GM12878 (cell line): ENCODE data around the gene HNMT. TPM values are rescaled to one million over a fixed set of nuclear protein-coding genes. Genes with fewer than 3 reads are reported as not detected.

Source experiments
- ATAC-seq: fragments of 200-7000 bp; cut with Tn5 transposase; 3 replicates; pipeline ENCODE4 v1.9.1; 2020; ENCODE audit warnings: mild to moderate bottlenecking, moderate library complexity
- BruUV-seq: library from RNA; stranded (reverse); fragments of 400-500 nt; replicated peaks from 2 replicates; lab custom pipeline; 2021; lab: Mats Ljungman, UMichigan
- CTCF ChIA-PET: fragments of 300-600 bp; sonication (Branson Sonifier 250); formaldehyde crosslinking; extraction: SDS; loops from one replicate; lab custom pipeline; 2021; ENCODE audit warnings: inconsistent platforms; lab: Yijun Ruan, JAX
- POLR2A ChIA-PET: fragments of 350-600 bp; formaldehyde crosslinking; extraction: SDS; loops from one replicate; lab custom pipeline; 2021; ENCODE audit warnings: inconsistent platforms; lab: Charles Lee
- RAD21 ChIA-PET: fragments of 300-600 bp; sonication (Branson Sonifier 250); formaldehyde crosslinking; loops from one replicate; lab custom pipeline; 2023; ENCODE audit warnings: antibody characterized with exemption; ENCODE audit not compliant: unreplicated experiment; lab: Charles Lee
- SMC1A ChIA-PET: fragments of 300-600 bp; sonication (Branson Sonifier 250); formaldehyde crosslinking; loops from one replicate; lab custom pipeline; 2023; ENCODE audit not compliant: unreplicated experiment, uncharacterized antibody; lab: Charles Lee
- DNase-seq: peaks from one replicate; pipeline ENCODE4 v3.0.0-alpha.2; 2011; ENCODE audit warnings: low read depth, low spot score
- FAIRE-seq: peaks from 3 replicates; lab custom pipeline; 2011; peaks lifted over from hg19 to GRCh38; lab: Jason Lieb, UNC
- H2AFZ ChIP-seq: 2 replicates; pipeline ENCODE4 v1.6.0; 2011; ENCODE audit warnings: low read depth, low read length, control low read depth; ENCODE audit not compliant: control insufficient read depth
- H3K27ac ChIP-seq: 2 replicates; pipeline ENCODE4 v1.5.1; 2011; ENCODE audit warnings: control low read depth; ENCODE audit not compliant: control insufficient read depth, insufficient read depth
- H3K27me3 ChIP-seq, 2 experiments: replicated peaks in 1 of 2; 2 replicates each; pipeline versions ENCODE4 v1.6.0 to v1.6.1; 2011; ENCODE audit warnings: low read length in 1 of 2; ENCODE audit not compliant: control insufficient read depth in 2 of 2, insufficient read depth in 2 of 2
- H3K36me3 ChIP-seq, 2 experiments: 2 replicates each; pipeline ENCODE4 v1.5.1; 2011; ENCODE audit warnings: low read length in 1 of 2; ENCODE audit not compliant: control insufficient read depth in 2 of 2, insufficient read depth in 2 of 2
- H3K4me1 ChIP-seq: 2 replicates; pipeline ENCODE4 v1.6.1; 2011; ENCODE audit warnings: mild to moderate bottlenecking, low read length, moderate library complexity, mixed read lengths; ENCODE audit not compliant: control insufficient read depth, insufficient read depth
- H3K4me2 ChIP-seq: 2 replicates; pipeline ENCODE4 v1.6.0; 2011; ENCODE audit warnings: control low read depth; ENCODE audit not compliant: control insufficient read depth, insufficient read depth
- H3K4me3 ChIP-seq: fragments of 200-600 bp; sonication (generic); 2 replicates; pipeline ENCODE4 v1.5.1; 2016
- H3K79me2 ChIP-seq: 2 replicates; pipeline ENCODE4 v1.6.0; 2011; ENCODE audit warnings: low read length; ENCODE audit not compliant: control insufficient read depth, insufficient read depth
- H3K9ac ChIP-seq: 2 replicates; pipeline ENCODE4 v1.8.0; 2011; ENCODE audit warnings: low read length, control low read depth, mixed read lengths; ENCODE audit not compliant: control insufficient read depth, insufficient read depth
- H3K9me3 ChIP-seq: replicated peaks from 3 replicates; pipeline ENCODE4 v1.5.1; 2011; ENCODE audit warnings: mild to moderate bottlenecking, low read length; ENCODE audit not compliant: control insufficient read depth, insufficient read depth
- H4K20me1 ChIP-seq: 2 replicates; pipeline ENCODE4 v1.6.0; 2011; ENCODE audit not compliant: control insufficient read depth, insufficient read depth
- E4F1 ChIP-seq: fragments of 450-650 bp; IDR thresholded peaks from 2 replicates; pipeline ENCODE4 v1.6.1; 2018; ENCODE audit warnings: borderline replicate concordance, mild to moderate bottlenecking; ENCODE audit not compliant: partially characterized antibody
- FOXK2 ChIP-seq: fragments of 450-650 bp; IDR thresholded peaks from 2 replicates; pipeline ENCODE4 v1.6.1; 2017; ENCODE audit warnings: mild to moderate bottlenecking, moderate library complexity
- MTA3 ChIP-seq: IDR thresholded peaks from 2 replicates; pipeline ENCODE4 v1.6.1; 2012; ENCODE audit warnings: low read length, inconsistent platforms, borderline replicate concordance
- PAX5 ChIP-seq: IDR thresholded peaks from 2 replicates; pipeline ENCODE4 v1.6.1; 2011; ENCODE audit warnings: low read depth, low read length, borderline replicate concordance
- REST ChIP-seq: IDR thresholded peaks from 2 replicates; pipeline ENCODE4 v1.6.1; 2012; ENCODE audit warnings: mild to moderate bottlenecking, low read depth, low read length
- RFX5 ChIP-seq: IDR thresholded peaks from 2 replicates; pipeline ENCODE4 v1.6.1; 2011; ENCODE audit warnings: low read depth, low read length, improper control_type of control experiment
- SKIL ChIP-seq: fragments of 450-650 bp; IDR thresholded peaks from 2 replicates; pipeline ENCODE4 v1.6.1; 2017; ENCODE audit warnings: mild to moderate bottlenecking, low read depth, inconsistent platforms; ENCODE audit not compliant: poor library complexity, severe bottlenecking
- ZNF274 ChIP-seq: IDR thresholded peaks from one replicate; pipeline ENCODE4 v1.8.0; 2011; ENCODE audit not compliant: insufficient read length, insufficient read depth
- WGBS: methylation state at CpG from one replicate; pipeline ENCODE4 v1.1.6; 2016; ENCODE audit warnings: low lambda C conversion rate; ENCODE audit not compliant: insufficient replicate concordance, insufficient coverage; ENCODE audit errors: missing lambda C conversion rate; 5-methylcytosine and 5-hydroxymethylcytosine counted together
- in situ Hi-C: fragments of 300-500 bp; cut with MboI; formaldehyde crosslinking; loops from 9 replicates; pipeline ENCODE4 v1.14.3; 2018; ENCODE audit warnings: mixed read lengths
- intact Hi-C: fragments of 100-400 bp; cut with micrococcal nuclease; formaldehyde crosslinking; loops from one replicate; pipeline ENCODE4 v1.14.2; 2022; ENCODE audit not compliant: unreplicated experiment
- polyA plus RNA-seq, 11 experiments: library from polyadenylated mRNA; depleted of rRNA in 4 of 11; unstranded in 6 of 11; stranded (reverse) in 5 of 11; fragments of >200 nt; fragmentation: Nextera tagmentation in 4 of 11; fragmentation: Illumina TruSeq in 1 of 11; extraction: Ambion mirVana in 4 of 11; extraction: Trizol in 1 of 11; gene quantifications; 1 replicate in 1 of 11; 2 replicates in 10 of 11; pipeline versions ENCODE4 v1.2.1 to v1.2.3, GENCODE V29; 2011 to 2016; ENCODE audit warnings: inconsistent platforms in 2 of 11, missing spikeins in 2 of 11, low read depth in 1 of 11
- total RNA-seq, 4 experiments: library from RNA; depleted of rRNA in 3 of 4; stranded (reverse); fragments of >200 nt in 3 of 4; fragmentation: Illumina TruSeq in 1 of 4; extraction: Trizol in 1 of 4; gene quantifications; 2 replicates each; pipeline versions ENCODE4 v1.2.1 to v1.2.3, GENCODE V29; 2013 to 2021

HNMT gene
- total and polyA plus RNA-seq, 10 of the 15 experiments (the other 5 are each of a cell fraction or from before 2014, with no cell fraction given): not detected

- Histone ChIP-seq H3K4me2 (no peak overlapping the region), H4K20me1 (no peaks in the 10 kb centered on the region), H3K79me2 (no peaks in the 10 kb centered on the region), H3K4me1 (no peaks in the 10 kb centered on the region), H3K9ac (no peak overlapping the region), H3K9me3 (no peaks in the 10 kb centered on the region), H3K4me3 (no peak overlapping the region), H3K27ac (no peak overlapping the region), H2AFZ (no peak overlapping the region), H3K36me3 (no peaks in the 10 kb centered on the region), H3K27me3 (no peaks in the 10 kb centered on the region)
- BruUV-seq: no TSS peak
- TF ChIP-seq REST: no peak
- no peak for TF ChIP-seq RFX5
- no peak for TF ChIP-seq ZNF274
- no peak for TF ChIP-seq PAX5
- TF ChIP-seq SKIL: no peak
- no peak for TF ChIP-seq E4F1
- no peak for TF ChIP-seq MTA3
- TF ChIP-seq FOXK2: no peak
- intact Hi-C loops: loop anchor here (10.0 kb wide), 1 partner anchor 316 kb away; no protein-coding TSS in a partner anchor
- DNase-seq: no peak
- in situ Hi-C loops: loop anchor here (5.0 kb wide), 1 partner anchor 423 kb away; no protein-coding TSS in a partner anchor
- ChIA-PET POLR2A (no interaction called here), RAD21 (interaction anchor here (0.8 to 3.5 kb wide), 5 partner anchors 83 to 838 kb away, joined by 3 to 19 read pairs (median 4); no protein-coding TSS in a partner anchor), SMC1A (interaction anchor here (0.6 to 4.6 kb wide), 8 partner anchors 9 to 430 kb away, joined by 3 to 30 read pairs (median 3); no protein-coding TSS in a partner anchor), CTCF (interaction anchor here (0.7 to 5.5 kb wide), 12 partner anchors 8 to 877 kb away, joined by 3 to 49 read pairs (median 6); no protein-coding TSS in a partner anchor)
- WGBS: 54% methylated on average over 7 of the region's 7 CpGs
- FAIRE-seq: no peak
- no peak for ATAC-seq
Measured at GRCh38 chr2:137948894-137949293, 15.4 kb upstream of the HNMT start.
